22Rv1 (cell line): ENCODE results near the gene ARID1A.

Experiments used
- H3K27ac ChIP-seq: fragments of 450-650 bp; 2 replicates; pipeline ENCODE4 v1.5.1; 2017
- ZFX ChIP-seq: fragments of 450-650 bp; IDR thresholded peaks from 2 replicates; pipeline ENCODE4 v1.6.1; 2017; ENCODE audit warnings: antibody characterized with exemption, borderline replicate concordance
- TF ChIP-seq, protein P1 (sequence below): fragments of 450-650 bp; IDR thresholded peaks from 2 replicates; pipeline ENCODE4 v1.5.1; 2017; ENCODE audit warnings: mild to moderate bottlenecking

ARID1A gene

DNA sequence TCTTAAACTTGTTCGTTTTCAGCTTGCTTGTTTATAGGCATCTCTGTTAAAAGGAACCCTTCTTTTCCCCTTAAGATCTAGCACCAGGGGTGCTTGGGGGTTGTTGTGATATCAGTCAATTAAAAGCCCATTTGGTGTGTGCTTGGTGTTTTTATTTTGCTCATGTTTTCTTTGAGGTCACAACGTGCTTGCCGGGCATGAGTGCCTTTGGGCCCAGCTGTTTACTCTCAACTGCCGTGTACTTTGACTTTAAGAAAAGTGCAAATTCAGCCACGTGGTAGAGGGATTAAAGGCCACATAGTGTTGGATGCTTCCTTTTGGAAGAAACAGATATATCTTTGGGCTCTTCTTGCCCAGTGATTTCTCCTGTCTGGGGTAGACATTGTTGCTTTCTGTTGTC, 10.5 kb downstream of the ARID1A start:
- TF ChIP-seq, protein P1, sequence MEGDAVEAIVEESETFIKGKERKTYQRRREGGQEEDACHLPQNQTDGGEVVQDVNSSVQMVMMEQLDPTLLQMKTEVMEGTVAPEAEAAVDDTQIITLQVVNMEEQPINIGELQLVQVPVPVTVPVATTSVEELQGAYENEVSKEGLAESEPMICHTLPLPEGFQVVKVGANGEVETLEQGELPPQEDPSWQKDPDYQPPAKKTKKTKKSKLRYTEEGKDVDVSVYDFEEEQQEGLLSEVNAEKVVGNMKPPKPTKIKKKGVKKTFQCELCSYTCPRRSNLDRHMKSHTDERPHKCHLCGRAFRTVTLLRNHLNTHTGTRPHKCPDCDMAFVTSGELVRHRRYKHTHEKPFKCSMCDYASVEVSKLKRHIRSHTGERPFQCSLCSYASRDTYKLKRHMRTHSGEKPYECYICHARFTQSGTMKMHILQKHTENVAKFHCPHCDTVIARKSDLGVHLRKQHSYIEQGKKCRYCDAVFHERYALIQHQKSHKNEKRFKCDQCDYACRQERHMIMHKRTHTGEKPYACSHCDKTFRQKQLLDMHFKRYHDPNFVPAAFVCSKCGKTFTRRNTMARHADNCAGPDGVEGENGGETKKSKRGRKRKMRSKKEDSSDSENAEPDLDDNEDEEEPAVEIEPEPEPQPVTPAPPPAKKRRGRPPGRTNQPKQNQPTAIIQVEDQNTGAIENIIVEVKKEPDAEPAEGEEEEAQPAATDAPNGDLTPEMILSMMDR: no peak
- no peak for TF ChIP-seq ZFX
- peak overlapping the region; percentile 100 for H3K27ac ChIP-seq

DNA sequence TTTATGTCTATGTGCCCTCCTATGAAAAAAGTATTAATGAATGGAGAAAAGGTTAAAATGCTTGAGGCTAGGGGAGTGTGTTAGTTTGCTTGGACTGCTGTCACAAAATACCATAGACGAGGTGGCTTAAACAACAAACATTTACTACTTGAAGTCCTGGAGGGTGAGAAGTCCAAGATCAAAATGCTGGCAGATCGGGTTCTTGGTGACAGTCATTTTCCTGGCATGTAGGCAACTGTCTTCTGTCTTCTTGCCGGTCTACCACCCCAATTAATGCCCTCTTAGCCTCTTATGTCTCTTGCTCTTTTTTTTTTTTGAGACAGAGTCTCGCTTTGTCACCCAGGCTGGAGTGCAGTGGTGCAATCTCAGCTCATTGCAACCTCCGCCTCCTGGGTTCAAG, 15.0 kb downstream of the ARID1A start:
- peak overlapping the region; percentile 100 for H3K27ac ChIP-seq
- no peak for TF ChIP-seq ZFX
- TF ChIP-seq, protein P1: no peak

DNA sequence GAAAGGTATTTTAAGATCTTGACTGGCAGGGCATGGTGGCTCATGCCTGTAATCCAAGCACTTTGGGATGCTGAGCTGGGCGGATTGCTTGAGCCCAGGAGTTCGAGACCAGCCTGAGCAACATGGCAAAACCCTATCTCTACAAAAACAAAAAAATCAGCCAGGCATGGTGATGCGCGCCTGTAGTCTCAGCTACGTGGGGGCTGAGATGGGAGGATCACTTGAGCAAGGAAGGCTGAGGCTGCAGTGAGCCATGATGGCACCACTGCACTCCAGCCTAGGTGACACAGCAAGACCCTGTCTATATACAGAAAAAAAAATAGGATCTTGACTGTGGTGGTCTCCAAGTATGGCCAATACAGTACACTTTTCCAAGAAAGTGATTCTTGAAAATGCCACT, 16.0 kb downstream of the ARID1A start:
- no peak for TF ChIP-seq ZFX
- TF ChIP-seq, protein P1: no peak
- H3K27ac ChIP-seq: peak overlapping the region; percentile 100

DNA sequence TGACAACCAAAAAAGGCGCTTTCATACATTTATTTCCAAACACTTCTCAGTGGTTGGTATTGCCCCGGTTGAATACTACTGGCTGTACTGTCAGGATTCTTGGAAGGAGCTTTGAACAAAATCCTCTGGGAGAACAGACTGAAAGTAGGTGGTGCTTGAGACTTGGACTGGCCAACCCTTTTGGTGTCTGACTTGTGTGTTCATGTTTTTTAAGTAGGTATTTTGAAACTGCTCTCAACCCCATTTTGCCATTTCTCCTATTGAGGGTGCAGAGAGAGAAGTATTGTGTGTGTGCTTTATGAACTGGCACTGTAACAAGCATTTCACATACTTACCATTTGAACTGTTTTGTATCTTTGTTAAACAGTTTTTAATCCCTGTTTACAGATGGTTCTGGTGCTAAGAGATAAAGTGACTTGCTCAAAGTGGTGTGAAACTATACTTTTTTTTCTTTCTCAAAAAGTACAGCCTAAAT, 21.2 kb downstream of the ARID1A start:
- no peak for TF ChIP-seq ZFX
- TF ChIP-seq, protein P1: no peak
- H3K27ac ChIP-seq: peak overlapping the region; percentile 100

DNA sequence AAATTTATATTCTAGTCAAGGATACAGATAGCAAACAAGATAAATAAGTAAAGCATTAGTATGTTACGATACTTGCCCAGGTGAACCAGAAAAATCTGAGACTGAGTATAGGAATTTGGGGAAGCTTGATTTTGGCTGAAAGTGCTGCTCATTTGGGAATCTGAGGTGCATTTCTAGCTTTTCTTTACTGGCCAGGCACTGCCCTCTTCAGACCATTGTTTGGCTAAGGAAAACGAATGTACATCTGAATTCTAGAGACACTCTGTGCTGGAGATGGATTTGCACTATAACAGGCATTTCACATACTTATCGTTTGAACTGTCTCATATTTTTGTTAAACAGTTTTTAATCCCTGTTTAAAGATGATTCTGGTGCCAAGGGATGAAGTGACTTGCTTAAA, 23.4 kb downstream of the ARID1A start:
- TF ChIP-seq ZFX: no peak
- TF ChIP-seq, protein P1: no peak
- H3K27ac ChIP-seq: peak overlapping the region; percentile 100

DNA sequence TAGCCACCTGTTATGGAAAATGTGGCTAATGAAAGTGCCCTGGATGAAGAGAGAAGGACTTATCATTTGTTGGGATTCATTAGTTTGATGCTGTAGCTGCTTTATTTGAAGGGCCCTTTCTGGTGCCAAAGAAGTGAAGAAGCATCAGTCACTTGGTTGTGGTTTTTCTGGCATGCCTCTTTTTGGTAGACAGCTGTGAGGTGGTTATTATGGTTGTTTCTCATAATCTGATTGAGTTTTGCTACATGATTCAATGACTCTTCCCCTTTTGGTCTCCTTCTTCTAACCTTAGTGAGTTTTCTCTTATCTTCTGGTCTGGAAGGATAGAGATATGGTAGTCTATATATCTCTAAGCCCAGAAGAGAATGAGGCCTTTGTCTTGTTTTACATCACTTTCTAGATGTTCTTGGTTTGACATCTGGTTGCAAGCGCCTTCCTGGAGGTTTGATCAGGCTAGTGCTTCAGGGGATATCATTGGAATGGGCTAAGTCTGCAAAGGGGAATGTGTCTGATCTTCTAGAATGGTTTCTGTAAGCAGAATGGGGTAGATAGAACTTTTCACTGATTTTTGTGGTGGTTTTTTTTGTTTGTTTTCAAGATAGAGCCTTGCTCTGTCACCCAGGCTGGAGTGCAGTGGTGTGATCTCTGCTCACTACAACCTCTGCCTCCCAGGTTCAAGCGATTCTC, 26.0 kb downstream of the ARID1A start:
- TF ChIP-seq, protein P1: no peak
- TF ChIP-seq ZFX: no peak
- H3K27ac ChIP-seq: peak overlapping the region; percentile 100

DNA sequence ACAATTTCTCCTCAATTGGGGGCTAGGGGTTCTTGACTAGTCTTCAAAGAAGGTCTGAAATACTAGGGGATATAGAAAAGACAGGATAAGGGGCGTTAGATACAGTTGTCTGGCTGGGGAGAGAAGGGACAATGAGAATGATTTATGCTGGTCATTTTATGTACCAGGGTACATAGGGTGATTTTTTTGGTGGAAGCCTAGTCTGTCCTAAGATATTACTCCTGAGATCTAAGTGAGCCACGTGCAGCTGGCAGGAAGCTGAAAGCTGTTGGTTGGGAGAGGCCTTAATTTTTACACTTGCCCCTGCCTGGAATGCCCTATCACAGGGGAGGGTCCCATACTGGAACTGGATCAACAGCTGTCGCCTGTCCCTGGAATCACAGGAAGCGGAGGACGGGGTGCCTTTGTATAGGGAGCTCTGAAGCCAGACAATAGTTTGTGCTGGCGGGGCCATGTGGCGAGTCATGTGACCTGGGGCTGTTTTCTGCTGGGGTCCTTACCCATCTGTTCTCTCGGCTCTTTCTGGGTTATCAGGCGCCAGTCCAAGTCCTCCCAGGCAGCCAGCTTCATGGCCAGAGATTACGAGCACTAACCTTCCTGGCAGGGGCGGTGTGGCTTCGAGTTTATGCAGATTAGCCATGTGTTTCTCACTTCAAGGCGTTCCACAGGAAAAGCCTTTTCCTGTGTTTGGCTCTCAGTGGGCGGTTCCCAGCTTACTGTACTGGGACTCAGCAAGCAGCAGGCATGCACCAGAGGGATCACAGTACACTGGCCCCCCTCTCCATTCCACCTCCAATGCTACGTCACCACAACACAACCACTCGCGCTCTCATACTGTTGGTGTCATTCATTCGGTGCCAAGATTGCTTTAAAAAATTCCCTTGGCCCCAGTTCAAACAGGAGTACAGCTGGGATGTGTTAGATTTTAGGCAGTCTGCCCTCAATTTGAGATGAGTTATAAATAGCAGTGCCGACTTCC, 27.5 kb downstream of the ARID1A start:
- H3K27ac ChIP-seq: peak overlapping the region; percentile 100
- TF ChIP-seq, protein P1: no peak
- no peak for TF ChIP-seq ZFX
